Cardiac muscle cell (in vitro differentiated cells and primary cell): ENCODE measurements around the gene HS6ST2. TPM values are rescaled to one million over a fixed set of nuclear protein-coding genes. Genes with fewer than 3 reads are reported as not detected.

ENCODE experiments used
- DNase-seq, 2 donors: peaks; one replicate each; pipeline versions ENCODE4 v3.0.0 to v3.0.0-alpha.2; 2010 to 2017; ENCODE audit warnings: low read depth in 1 of 2, low spot score in 1 of 2
- H3K27ac ChIP-seq: fragments of 200-600 bp; sonication (generic); 2 replicates; pipeline ENCODE4 v1.5.1; 2016
- H3K27me3 ChIP-seq: fragments of 200-600 bp; sonication (generic); 2 replicates; pipeline ENCODE4 v1.6.0; 2016; ENCODE audit warnings: control low read depth
- H3K36me3 ChIP-seq: fragments of 200-600 bp; sonication (generic); 2 replicates; pipeline ENCODE4 v1.5.1; 2016; ENCODE audit warnings: control low read depth
- H3K4me1 ChIP-seq: fragments of 200-600 bp; sonication (generic); 2 replicates; pipeline ENCODE4 v1.8.1; 2017; ENCODE audit warnings: low read depth, mild to moderate bottlenecking, mixed run types
- H3K4me3 ChIP-seq: fragments of 200-600 bp; sonication (generic); 2 replicates; pipeline ENCODE4 v1.5.1; 2016; ENCODE audit warnings: mild to moderate bottlenecking
- H3K9me3 ChIP-seq: fragments of 200-600 bp; sonication (generic); 2 replicates; pipeline ENCODE4 v1.5.1; 2017; ENCODE audit warnings: low read depth, mild to moderate bottlenecking, control low read depth
- polyA plus RNA-seq: library from polyadenylated mRNA; unstranded; fragments of >200 nt; fragmentation: Nextera tagmentation; extraction: Ambion mirVana; gene quantifications from 2 replicates; pipeline ENCODE4 v1.2.1, GENCODE V29; 2016
- total RNA-seq: library from RNA; depleted of rRNA; stranded (reverse); fragments of >200 nt; gene quantifications from 2 replicates; pipeline ENCODE4 v1.2.3, GENCODE V29; 2016
- TF ChIP-seq, protein P1 (sequence below): IDR thresholded peaks from 2 replicates; pipeline ENCODE4 v1.5.1; 2012; ENCODE audit warnings: low read depth, mild to moderate bottlenecking, low read length

The HS6ST2 gene
- total RNA-seq (20.6 and 27.1 TPM in 2 replicates), polyA plus RNA-seq (15.5 and 15.7 TPM in 2 replicates)

DNA sequence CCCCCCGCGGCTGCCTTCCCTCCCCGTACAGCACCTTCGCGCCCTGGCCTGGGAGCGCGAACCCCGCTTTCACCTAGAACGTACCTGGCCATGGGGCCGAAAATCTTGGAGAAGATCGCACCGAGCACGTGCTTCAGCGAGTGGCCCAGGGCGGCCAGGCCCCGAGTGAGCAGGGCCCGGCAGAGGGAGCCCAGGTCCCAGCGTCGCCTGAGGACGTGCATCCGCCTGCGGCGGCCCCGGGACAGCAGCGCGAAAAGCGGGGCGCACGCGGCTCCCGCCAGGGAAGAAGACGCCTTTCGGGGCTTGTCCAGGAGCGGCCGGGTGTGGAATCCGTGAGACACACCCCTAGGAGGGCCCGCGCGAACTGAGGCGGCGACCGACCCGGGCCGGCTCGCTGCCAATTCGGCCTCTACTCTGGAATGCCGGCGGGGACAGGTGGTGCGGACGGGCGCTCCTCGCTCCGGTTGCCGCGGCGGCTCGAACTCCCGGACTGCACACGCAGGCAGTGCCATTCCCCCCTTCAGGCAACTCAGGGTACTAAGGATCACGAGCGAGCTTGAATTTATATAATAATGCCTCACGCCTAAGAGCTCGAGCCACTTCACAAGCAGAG lies at the start of gene HS6ST2:
Gene HS6ST2, minus strand, starts transcription at position 539 of the 613 bp plus-strand sequence.
- H3K27ac ChIP-seq, result no peak within 1 kb of the TSS
- peaks cover 38% of the 10 kb centered on the region for H3K27me3 ChIP-seq
- peak within 1 kb of the TSS; percentile 54 for H3K4me3 ChIP-seq
- H3K36me3 ChIP-seq, result no peaks in the 10 kb centered on the region
- no peaks in the 10 kb centered on the region for H3K9me3 ChIP-seq
- peak in 1 of 2 donors; percentile 64 for DNase-seq
- TF ChIP-seq, protein P1, sequence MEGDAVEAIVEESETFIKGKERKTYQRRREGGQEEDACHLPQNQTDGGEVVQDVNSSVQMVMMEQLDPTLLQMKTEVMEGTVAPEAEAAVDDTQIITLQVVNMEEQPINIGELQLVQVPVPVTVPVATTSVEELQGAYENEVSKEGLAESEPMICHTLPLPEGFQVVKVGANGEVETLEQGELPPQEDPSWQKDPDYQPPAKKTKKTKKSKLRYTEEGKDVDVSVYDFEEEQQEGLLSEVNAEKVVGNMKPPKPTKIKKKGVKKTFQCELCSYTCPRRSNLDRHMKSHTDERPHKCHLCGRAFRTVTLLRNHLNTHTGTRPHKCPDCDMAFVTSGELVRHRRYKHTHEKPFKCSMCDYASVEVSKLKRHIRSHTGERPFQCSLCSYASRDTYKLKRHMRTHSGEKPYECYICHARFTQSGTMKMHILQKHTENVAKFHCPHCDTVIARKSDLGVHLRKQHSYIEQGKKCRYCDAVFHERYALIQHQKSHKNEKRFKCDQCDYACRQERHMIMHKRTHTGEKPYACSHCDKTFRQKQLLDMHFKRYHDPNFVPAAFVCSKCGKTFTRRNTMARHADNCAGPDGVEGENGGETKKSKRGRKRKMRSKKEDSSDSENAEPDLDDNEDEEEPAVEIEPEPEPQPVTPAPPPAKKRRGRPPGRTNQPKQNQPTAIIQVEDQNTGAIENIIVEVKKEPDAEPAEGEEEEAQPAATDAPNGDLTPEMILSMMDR, result no peak
- H3K4me1 ChIP-seq, result no peaks in the 10 kb centered on the region

DNA sequence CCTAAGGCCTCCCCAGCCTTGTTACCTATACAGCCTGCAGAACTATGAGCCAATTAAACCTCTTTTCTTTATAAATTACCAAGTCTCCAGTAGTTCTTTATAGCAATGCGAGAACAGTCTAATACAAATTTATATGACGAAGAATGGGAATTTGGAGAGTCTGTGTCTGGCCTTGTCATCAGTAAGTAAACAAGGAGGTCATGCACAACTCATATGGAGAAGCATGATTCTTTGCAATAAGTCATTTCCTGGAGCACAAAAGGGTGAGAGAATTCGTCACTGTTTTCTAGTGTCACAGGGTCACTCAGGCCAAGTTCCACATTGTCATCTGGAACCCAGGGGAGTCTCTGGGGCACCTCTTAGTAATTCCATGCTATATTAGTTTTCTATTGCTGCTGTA lies 49.0 kb upstream of the HS6ST2 start:
- TF ChIP-seq, protein P1, result no peak
- DNase-seq, result no peak
- Histone ChIP-seq H3K9me3 (no peaks in the 10 kb centered on the region), H3K27me3 (no peaks in the 10 kb centered on the region), H3K4me3 (no peak overlapping the region), H3K4me1 (no peaks in the 10 kb centered on the region), H3K27ac (no peak overlapping the region), H3K36me3 (no peaks in the 10 kb centered on the region)

DNA sequence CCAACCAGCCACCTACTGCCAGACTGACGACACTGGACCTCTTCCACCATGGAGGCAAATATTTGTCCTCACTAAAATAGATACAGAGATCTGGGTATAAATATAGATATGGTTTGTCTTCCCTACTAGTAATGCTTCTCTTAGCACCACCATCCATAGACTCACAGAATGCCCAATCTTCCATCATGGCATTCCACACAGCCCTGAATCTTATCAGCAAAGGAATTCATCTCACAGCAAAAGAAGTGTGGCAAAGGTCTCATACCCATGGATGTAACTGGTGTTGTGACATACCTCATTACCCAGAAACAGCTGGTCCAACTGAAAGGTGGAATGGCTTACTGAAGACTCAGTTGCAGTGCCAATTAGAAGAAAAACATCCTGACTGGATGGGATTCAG lies 47.2 kb upstream of the HS6ST2 start:
- DNase-seq, result peak in 1 of 2 donors; percentile 17
- Histone ChIP-seq H3K9me3 (no peaks in the 10 kb centered on the region), H3K36me3 (no peaks in the 10 kb centered on the region), H3K27ac (no peak overlapping the region), H3K4me3 (no peak overlapping the region), H3K4me1 (no peaks in the 10 kb centered on the region), H3K27me3 (no peaks in the 10 kb centered on the region)
- TF ChIP-seq, protein P1, result no peak

DNA sequence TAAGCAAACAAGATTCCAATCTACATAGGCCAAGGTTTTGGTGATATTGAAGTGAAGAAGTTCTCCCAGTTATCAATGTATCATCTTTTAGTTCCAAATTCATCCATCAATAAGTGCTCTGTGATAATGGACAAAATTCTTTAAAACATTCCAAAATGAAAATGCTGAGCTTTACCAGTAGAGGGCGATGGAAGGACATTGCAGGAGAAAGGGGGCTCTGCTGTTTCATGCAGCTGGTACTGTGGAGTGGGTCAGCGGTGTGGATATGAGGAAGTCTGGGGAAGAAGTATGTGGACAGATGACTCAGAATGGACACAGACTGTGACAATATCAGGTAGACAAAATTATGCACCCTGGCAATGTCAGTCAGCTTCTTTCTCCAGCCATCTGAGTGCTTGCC lies 46.6 kb upstream of the HS6ST2 start:
- Histone ChIP-seq H3K27me3 (no peaks in the 10 kb centered on the region), H3K4me3 (no peak overlapping the region), H3K36me3 (no peaks in the 10 kb centered on the region), H3K27ac (no peak overlapping the region), H3K9me3 (no peaks in the 10 kb centered on the region), H3K4me1 (no peaks in the 10 kb centered on the region)
- peak; percentile 13 to 48 for DNase-seq
- TF ChIP-seq, protein P1, result peak; percentile 55

DNA sequence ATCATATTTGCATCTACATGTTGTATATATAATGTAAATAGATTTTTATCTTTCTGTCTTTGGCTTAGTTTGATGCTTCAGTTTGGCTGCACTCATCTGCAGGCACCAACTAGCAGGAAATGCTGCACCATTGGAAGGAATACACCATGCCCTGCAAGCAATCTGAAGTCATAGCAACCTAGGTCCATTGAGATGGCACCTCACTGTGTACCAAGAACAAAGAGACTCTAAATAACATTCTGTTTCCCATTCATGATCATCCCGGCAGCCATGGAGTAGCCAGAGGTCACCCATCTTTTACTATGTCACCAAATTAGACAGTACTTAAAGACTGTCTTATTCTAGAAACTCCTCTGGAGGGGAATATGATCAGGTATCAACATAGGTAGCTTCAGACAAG lies 40.8 kb upstream of the HS6ST2 start:
- no peak overlapping the region for H3K4me3 ChIP-seq
- no peaks in the 10 kb centered on the region for H3K36me3 ChIP-seq
- TF ChIP-seq, protein P1, result no peak
- H3K27ac ChIP-seq, result no peak overlapping the region
- H3K4me1 ChIP-seq, result no peaks in the 10 kb centered on the region
- DNase-seq, result no peak
- H3K9me3 ChIP-seq, result no peaks in the 10 kb centered on the region
- H3K27me3 ChIP-seq, result no peaks in the 10 kb centered on the region

DNA sequence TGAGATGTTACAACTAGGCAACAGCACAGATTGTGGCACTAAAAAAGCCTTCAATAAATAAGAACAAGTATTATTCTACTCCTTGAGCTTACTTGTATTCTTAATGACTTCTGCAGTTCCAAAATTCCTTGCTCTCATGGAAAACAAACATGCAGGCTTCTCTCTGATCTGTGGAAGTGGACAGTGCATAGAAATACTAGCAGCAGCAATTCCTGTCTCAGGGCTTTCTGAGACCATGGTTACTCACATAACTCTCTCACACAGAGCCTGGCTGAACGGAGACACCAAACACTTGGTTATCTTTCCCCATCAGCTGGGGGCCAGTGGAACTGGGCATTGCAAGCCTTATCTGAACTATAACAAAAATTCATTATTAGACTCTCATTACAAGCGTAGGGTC lies 32.4 kb upstream of the HS6ST2 start:
- TF ChIP-seq, protein P1, result no peak
- H3K4me1 ChIP-seq, result no peaks in the 10 kb centered on the region
- no peaks in the 10 kb centered on the region for H3K9me3 ChIP-seq
- no peaks in the 10 kb centered on the region for H3K27me3 ChIP-seq
- no peak overlapping the region for H3K27ac ChIP-seq
- H3K36me3 ChIP-seq, result no peaks in the 10 kb centered on the region
- DNase-seq, result no peak
- no peak overlapping the region for H3K4me3 ChIP-seq
